Measurements from ENCODE around the gene SPATA46. TPM values are rescaled to one million over a fixed set of nuclear protein-coding genes. Genes with fewer than 3 reads are reported as not detected.

SPATA46 gene
- total and polyA plus RNA-seq, 2 donors (not counting 3 experiments of a cell fraction or from before 2014, with no cell fraction given): not detected

GRCh38 chr1:162365284-162366020 is 11.2 kb downstream of the SPATA46 start:
- Histone ChIP-seq H3K9ac (replicated peaks; ENCODE audit: extremely low read depth, insufficient read depth, low read length) (no peak overlapping the region), H3K36me3 (ENCODE audit: control insufficient read depth in 2 of 2, extremely low read depth in 1 of 2, insufficient read depth in 2 of 2, low read length in 2 of 2) (peaks cover 0 to 4% of the 10 kb centered on the region in 2 experiments), H3K27me3 (ENCODE audit: control insufficient read depth in 2 of 2, insufficient read depth in 2 of 2, low read length in 2 of 2) (no peaks in the 10 kb centered on the region), H3K4me2 (ENCODE audit: insufficient read depth, low read length) (no peak overlapping the region), H3K9me3 (replicated peaks; ENCODE audit: control insufficient read depth, insufficient read depth, low read length) (no peaks in the 10 kb centered on the region), H4K20me1 (replicated peaks; ENCODE audit: control insufficient read depth, extremely low read depth, insufficient read depth, low read length) (no peaks in the 10 kb centered on the region), H3K27ac (ENCODE audit: insufficient read depth, low read depth, low read length) (no peak overlapping the region), H3K9me1 (replicated peaks; ENCODE audit: control insufficient read depth, extremely low read depth, insufficient read depth, low read length) (no peaks in the 10 kb centered on the region), H3K4me3 (replicated peaks in 1 of 3; ENCODE audit: insufficient read depth in 1 of 3, low read depth in 1 of 3, low read length in 3 of 3) (no peak overlapping the region), H3K79me2 (ENCODE audit: control insufficient read depth, insufficient read depth, low read length) (no peaks in the 10 kb centered on the region), H2AFZ (ENCODE audit: low read depth, low read length) (no peak overlapping the region), H3K4me1 (ENCODE audit: control insufficient read depth, extremely low read depth, insufficient read depth, low read length) (no peaks in the 10 kb centered on the region)
- no peak for TF ChIP-seq MYC (IDR thresholded peaks at IDR 0.05; ENCODE audit: low read depth, low read length)
- no peak for TF ChIP-seq POLR2A (IDR thresholded peaks at IDR 0.05; ENCODE audit: low read depth, low read length)
- FAIRE-seq (no peak), DNase-seq (ENCODE audit: low read depth, low spot score) (no peak)
- no TSS peak for BruUV-seq (replicated peaks)
- intact Hi-C loops (cut with micrococcal nuclease) (no loop called here), dilution Hi-C loops (cut with MboI; ENCODE audit: extremely low pct_ligation_motif_present, low sequenced_read_pairs) (no loop called here)
- ChIA-PET POLR2A (no interaction called here), CTCF (interaction anchor here (0.9 to 4.4 kb wide), 5 partner anchors 8 to 309 kb away, joined by 3 to 24 read pairs (median 4); no protein-coding TSS in a partner anchor)

GRCh38 chr1:162364498-162364897 is 12.2 kb downstream of the SPATA46 start:
- no peak overlapping the region for H3K4me2 ChIP-seq (ENCODE audit: insufficient read depth, low read length)
- no TSS peak for BruUV-seq (replicated peaks)

More at GRCh38 chr1:162364498-162364897, 12.2 kb downstream of the SPATA46 start:
- H2AFZ ChIP-seq (ENCODE audit: low read depth, low read length): no peak overlapping the region
- H3K9ac ChIP-seq (replicated peaks; ENCODE audit: extremely low read depth, insufficient read depth, low read length): no peak overlapping the region
- H3K4me1 ChIP-seq (ENCODE audit: control insufficient read depth, extremely low read depth, insufficient read depth, low read length): no peaks in the 10 kb centered on the region
- ChIA-PET POLR2A (no interaction called here), CTCF (no interaction called here)
- peaks cover 0 to 4% of the 10 kb centered on the region in 2 experiments for H3K36me3 ChIP-seq (ENCODE audit: control insufficient read depth in 2 of 2, extremely low read depth in 1 of 2, insufficient read depth in 2 of 2, low read length in 2 of 2)
- DNase-seq (ENCODE audit: low read depth, low spot score): no peak
- intact Hi-C loops (cut with micrococcal nuclease): no loop called here
- no peak for TF ChIP-seq MYC (IDR thresholded peaks at IDR 0.05; ENCODE audit: low read depth, low read length)
- no peak for TF ChIP-seq MAX (IDR thresholded peaks at IDR 0.05; ENCODE audit: insufficient read depth, insufficient read length)
- no peak for TF ChIP-seq JUN (IDR thresholded peaks at IDR 0.05; ENCODE audit: borderline replicate concordance, insufficient read depth, insufficient read length, low read depth)
- TF ChIP-seq CTCF (IDR thresholded peaks at IDR 0.05; ENCODE audit: extremely low read depth in 1 of 2, insufficient read depth in 1 of 2, low read depth in 1 of 2, low read length in 2 of 2): no peak
- no peak for TF ChIP-seq FOS (IDR thresholded peaks at IDR 0.05; ENCODE audit: borderline replicate concordance, insufficient read depth, low read length)
- no peak for TF ChIP-seq GATA2 (IDR thresholded peaks at IDR 0.05; ENCODE audit: insufficient read depth, insufficient read length, low read depth, low read length)
- no peak for TF ChIP-seq POLR2AphosphoS5 (IDR thresholded peaks at IDR 0.05; ENCODE audit: insufficient read depth, low read depth, low read length)
- TF ChIP-seq EZH2 (IDR thresholded peaks at IDR 0.05; ENCODE audit: borderline replicate concordance, low read depth, low read length, severe bottlenecking): no peak
- TF ChIP-seq POLR2A (IDR thresholded peaks at IDR 0.05; ENCODE audit: low read depth, low read length): no peak
- no peaks in the 10 kb centered on the region for H3K9me3 ChIP-seq (replicated peaks; ENCODE audit: control insufficient read depth, insufficient read depth, low read length)
- no peaks in the 10 kb centered on the region for H3K79me2 ChIP-seq (ENCODE audit: control insufficient read depth, insufficient read depth, low read length)
- dilution Hi-C loops (cut with MboI; ENCODE audit: extremely low pct_ligation_motif_present, low sequenced_read_pairs): no loop called here
- H3K4me3 ChIP-seq (replicated peaks in 1 of 3; ENCODE audit: insufficient read depth in 1 of 3, low read depth in 1 of 3, low read length in 3 of 3): no peak overlapping the region
- no peak for FAIRE-seq
- H3K27me3 ChIP-seq (ENCODE audit: control insufficient read depth in 2 of 2, insufficient read depth in 2 of 2, low read length in 2 of 2): no peaks in the 10 kb centered on the region
- H4K20me1 ChIP-seq (replicated peaks; ENCODE audit: control insufficient read depth, extremely low read depth, insufficient read depth, low read length): no peaks in the 10 kb centered on the region
- H3K27ac ChIP-seq (ENCODE audit: insufficient read depth, low read depth, low read length): no peak overlapping the region
- no peaks in the 10 kb centered on the region for H3K9me1 ChIP-seq (replicated peaks; ENCODE audit: control insufficient read depth, extremely low read depth, insufficient read depth, low read length)
